OCI-LY7 (cell line): ENCODE results near the gene PSPH. TPM values are rescaled to one million over a fixed set of nuclear protein-coding genes. Genes with fewer than 3 reads are reported as not detected.
"Not testable (repeated sequence)": the region's sequence is repeated elsewhere in the genome, so short reads cannot be mapped to it uniquely, and the experiment has no call there.

Experiments
- BruUV-seq: library from RNA; stranded (reverse); fragments of 400-500 nt; replicated peaks from 2 replicates; lab custom pipeline; 2021; lab: Mats Ljungman, UMichigan
- CTCF ChIA-PET: fragments of 300-600 bp; sonication (Branson Sonifier 250); formaldehyde crosslinking; loops from one replicate; lab custom pipeline; 2022; ENCODE audit warnings: antibody characterized with exemption; ENCODE audit not compliant: unreplicated experiment; lab: Charles Lee
- POLR2A ChIA-PET: fragments of 300-600 bp; sonication (Branson Sonifier 250); formaldehyde crosslinking; loops from one replicate; lab custom pipeline; 2022; ENCODE audit warnings: antibody characterized with exemption; lab: Charles Lee
- DNase-seq: peaks from one replicate; pipeline ENCODE4 v3.0.0-alpha.2; 2015; ENCODE audit warnings: low spot score
- H2AFZ ChIP-seq: fragments of 200-600 bp; sonication (generic), shearing (Covaris generic); 2 replicates; pipeline ENCODE4 v1.6.1; 2014; ENCODE audit warnings: mild to moderate bottlenecking, antibody characterized with exemption, low read length, moderate library complexity
- H3K27ac ChIP-seq: fragments of 200-600 bp; sonication (generic); 2 replicates; pipeline ENCODE4 v1.5.1; 2014; ENCODE audit warnings: mixed run types, low read depth, mild to moderate bottlenecking, moderate library complexity, low read length, inconsistent platforms; ENCODE audit not compliant: poor library complexity, severe bottlenecking
- H3K36me3 ChIP-seq: fragments of 200-600 bp; sonication (generic); 2 replicates; pipeline ENCODE4 v1.6.1; 2014; ENCODE audit warnings: mild to moderate bottlenecking, antibody characterized with exemption, low read length, moderate library complexity, mixed read lengths; ENCODE audit not compliant: insufficient read depth
- H3K4me1 ChIP-seq: fragments of 200-600 bp; sonication (generic); 2 replicates; pipeline ENCODE4 v1.5.1; 2014; ENCODE audit warnings: mild to moderate bottlenecking, low read length; ENCODE audit not compliant: insufficient read depth, poor library complexity, severe bottlenecking
- H3K4me2 ChIP-seq: fragments of 200-600 bp; sonication (generic); 2 replicates; pipeline ENCODE4 v1.6.1; 2014; ENCODE audit warnings: mild to moderate bottlenecking, low read length
- H3K4me3 ChIP-seq: fragments of 200-600 bp; sonication (generic); 2 replicates; pipeline ENCODE4 v1.5.1; 2014; ENCODE audit warnings: mild to moderate bottlenecking, low read depth, low read length; ENCODE audit not compliant: poor library complexity, severe bottlenecking
- H3K79me2 ChIP-seq: fragments of 200-600 bp; sonication (generic); 2 replicates; pipeline ENCODE4 v1.6.1; 2016; ENCODE audit warnings: low read depth, mild to moderate bottlenecking, low read length, moderate library complexity, mixed read lengths; ENCODE audit not compliant: insufficient read depth
- H3K9me2 ChIP-seq: fragments of 200-600 bp; sonication (generic); 2 replicates; pipeline ENCODE4 v1.6.1; 2016; ENCODE audit warnings: mild to moderate bottlenecking, low read length, mixed read lengths; ENCODE audit not compliant: insufficient read depth
- H3K9me3 ChIP-seq: fragments of 200-600 bp; sonication (generic); 2 replicates; pipeline ENCODE4 v1.6.1; 2014; ENCODE audit warnings: mild to moderate bottlenecking, mixed run types, low read length, mixed read lengths
- H4K20me1 ChIP-seq: fragments of 200-600 bp; sonication (generic); 2 replicates; pipeline ENCODE4 v1.6.1; 2014; ENCODE audit warnings: mild to moderate bottlenecking, antibody characterized with exemption, low read length, moderate library complexity, mixed read lengths; ENCODE audit not compliant: insufficient read depth
- CTCF ChIP-seq: fragments of 200-600 bp; sonication (generic); conservative IDR thresholded peaks from 2 replicates; pipeline ENCODE4 v1.5.1; 2014; ENCODE audit warnings: mild to moderate bottlenecking, antibody characterized with exemption, low read length, moderate library complexity, mixed read lengths
- EZH2phosphoT487 ChIP-seq: fragments of 200-600 bp; sonication (generic); IDR thresholded peaks from 2 replicates; pipeline ENCODE4 v1.6.1; 2018; ENCODE audit warnings: low read depth, borderline replicate concordance, mild to moderate bottlenecking, mixed run types, antibody characterized with exemption, low read length, moderate library complexity, mixed read lengths
- intact Hi-C: fragments of 100-400 bp; cut with micrococcal nuclease; formaldehyde crosslinking; loops from one replicate; pipeline ENCODE4 v1.10.0; 2022; ENCODE audit not compliant: unreplicated experiment
- total RNA-seq, 2 experiments: library from RNA; depleted of rRNA in 1 of 2; stranded (reverse); fragments of >200 nt in 1 of 2; shearing (Covaris generic) in 1 of 2; gene quantifications; 2 replicates each; pipeline ENCODE4 v1.2.3, GENCODE V29; 2014 to 2022

Gene PSPH
- total RNA-seq, 2 experiments from 2014 or later = 55.3 to 62.9 TPM

GRCh38 chr7:56074371-56074791 is 23.1 kb upstream of the PSPH start:
- Histone ChIP-seq H3K9me2 (no peaks in the 10 kb centered on the region), H3K4me1 (no peaks in the 10 kb centered on the region), H3K79me2 (no peaks in the 10 kb centered on the region), H3K4me3 (no peak overlapping the region), H2AFZ (no peak overlapping the region), H3K9me3 (no peaks in the 10 kb centered on the region), H3K36me3 (peaks cover 36% of the 10 kb centered on the region), H3K4me2 (no peak overlapping the region), H3K27ac (no peak overlapping the region), H4K20me1 (no peaks in the 10 kb centered on the region)
- CTCF ChIA-PET = interaction anchor here (0.6 to 1.2 kb wide), 3 partner anchors 9 to 23 kb away, joined by 3 to 5 read pairs (median 3); partner anchors contain the start of genes CCT6A and PSPH
- BruUV-seq = no TSS peak
- TF ChIP-seq EZH2phosphoT487 (no peak), CTCF (peak; percentile 93)
- DNase-seq = peak; percentile 78
- intact Hi-C loops = loop anchor here (1.0 kb wide), 2 partner anchors 70 to 433 kb away; no protein-coding TSS in a partner anchor
- POLR2A ChIA-PET = interaction anchor here (0.9 to 1.3 kb wide), 3 partner anchors 9 to 433 kb away, joined by 3 to 10 read pairs (median 4); no protein-coding TSS in a partner anchor

GRCh38 chr7:56066376-56066775 is 15.1 kb upstream of the PSPH start:
- H3K9me3 ChIP-seq, CTCF ChIA-PET, H3K9me2 ChIP-seq, H3K27ac ChIP-seq, H2AFZ ChIP-seq, H3K4me3 ChIP-seq, DNase-seq, BruUV-seq, H3K4me2 ChIP-seq, H4K20me1 ChIP-seq: not testable (repeated sequence)
- POLR2A ChIA-PET = interaction anchor here (1.1 to 4.9 kb wide), 2 partner anchors 15 to 58 kb away, joined by 3 to 46 read pairs; partner anchors contain the start of genes CCT6A and PSPH
- Histone ChIP-seq H3K4me1 (peaks cover 26% of the 10 kb centered on the region), H3K79me2 (peaks cover 14% of the 10 kb centered on the region), H3K36me3 (peaks cover 62% of the 10 kb centered on the region)
- intact Hi-C loops = loop anchor here (10.0 kb wide), 1 partner anchor 702 kb away; the partner anchor contains the start of gene LANCL2

- H4K20me1 ChIP-seq = 0 out of 2 replicates have a peak, but pooled peaks cover 6% of the 10 kb centered on the region
- DNase-seq = peak; percentile 93
- no peaks in the 10 kb centered on the region for H3K9me3 ChIP-seq
- peaks cover 69% of the 10 kb centered on the region for H3K36me3 ChIP-seq
- peak within 1 kb of the TSS; percentile 91 for H3K4me3 ChIP-seq
- TF ChIP-seq EZH2phosphoT487 = no peak
- 0 out of 2 replicates have a peak, but pooled peaks have one; percentile 31 for TF ChIP-seq CTCF
- H3K9me2 ChIP-seq = no peaks in the 10 kb centered on the region
- peak within 1 kb of the TSS; percentile 83 for H3K4me2 ChIP-seq
- peaks cover 26% of the 10 kb centered on the region for H3K4me1 ChIP-seq
- POLR2A ChIA-PET = interaction anchor here (0.9 to 4.9 kb wide), 8 partner anchors 8 to 43 kb away, joined by 3 to 46 read pairs (median 6); partner anchors contain the start of genes CCT6A, CHCHD2 and PSPH
- H3K27ac ChIP-seq = peak within 1 kb of the TSS; percentile 79
- intact Hi-C loops = loop anchor here (1.0 to 10.0 kb wide), 2 partner anchors 13 to 699 kb away; partner anchors contain the start of genes CCT6A, LANCL2 and PSPH
- peaks cover 26% of the 10 kb centered on the region for H3K79me2 ChIP-seq
- CTCF ChIA-PET = no interaction called here
- BruUV-seq = no TSS peak
- peak within 1 kb of the TSS; percentile 52 for H2AFZ ChIP-seq
Measured at GRCh38 chr7:56063882-56064625, 12.8 kb upstream of the PSPH start, which contains the start of gene SUMF2. Gene SUMF2, plus strand, starts transcription at chr7:56064286. Its CDS starts 26 bp downstream, at chr7:56064312.
